Activated CD4-positive, alpha-beta T cell treated with anti-CD3 and anti-CD28 coated beads, Interleukin-2, amount 50 U/mL, for 4 hours (primary cell): ENCODE measurements around the gene VLDLR.

Source experiments
- DNase-seq, 2 experiments: peaks; one replicate each; pipeline ENCODE4 v3.0.0-alpha.2; 2020

Gene VLDLR

DNA sequence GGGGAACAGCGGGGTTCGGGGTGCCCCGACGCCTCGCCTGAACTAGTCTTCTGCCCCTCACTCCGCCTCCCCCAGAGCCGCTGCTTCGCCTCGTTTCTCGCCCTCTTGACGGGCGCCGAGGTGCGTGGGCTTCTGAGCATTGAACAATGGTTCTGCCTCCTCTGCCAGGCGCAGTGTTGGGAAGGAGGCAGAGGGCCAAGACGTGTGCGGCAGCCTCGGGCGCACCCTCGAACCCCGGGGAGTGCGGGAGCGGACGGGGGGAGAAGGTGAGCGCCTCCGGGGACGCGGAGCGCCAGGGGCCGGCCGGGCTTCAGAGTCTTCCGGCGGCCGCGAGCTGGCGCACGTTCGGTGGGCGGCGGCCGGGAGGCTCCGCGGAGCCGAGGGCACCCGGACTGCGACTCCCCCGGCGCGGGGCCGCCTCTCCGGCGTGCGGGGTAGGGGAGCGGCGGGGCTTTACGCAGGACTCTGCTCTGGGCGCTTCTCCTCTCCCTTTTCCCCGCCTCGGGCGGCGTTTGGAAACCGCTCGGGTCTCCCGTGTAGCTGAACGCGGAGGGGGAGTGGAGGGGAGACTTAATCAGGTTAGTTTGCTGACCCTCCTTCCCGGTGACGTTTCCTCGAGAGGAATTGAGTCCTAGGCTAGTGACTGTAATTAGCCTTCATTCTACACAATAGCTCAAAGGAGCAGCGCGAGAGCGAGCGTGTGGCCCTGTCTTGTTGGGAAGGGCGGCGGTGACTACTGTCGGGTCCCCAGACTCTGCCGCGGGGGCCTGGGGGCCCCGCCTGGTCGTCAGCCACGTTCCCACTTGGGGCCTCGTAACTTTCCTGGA, 1.1 kb downstream of the VLDLR start:
- peak in 1 of 2 experiments; percentile 4 for DNase-seq

DNA sequence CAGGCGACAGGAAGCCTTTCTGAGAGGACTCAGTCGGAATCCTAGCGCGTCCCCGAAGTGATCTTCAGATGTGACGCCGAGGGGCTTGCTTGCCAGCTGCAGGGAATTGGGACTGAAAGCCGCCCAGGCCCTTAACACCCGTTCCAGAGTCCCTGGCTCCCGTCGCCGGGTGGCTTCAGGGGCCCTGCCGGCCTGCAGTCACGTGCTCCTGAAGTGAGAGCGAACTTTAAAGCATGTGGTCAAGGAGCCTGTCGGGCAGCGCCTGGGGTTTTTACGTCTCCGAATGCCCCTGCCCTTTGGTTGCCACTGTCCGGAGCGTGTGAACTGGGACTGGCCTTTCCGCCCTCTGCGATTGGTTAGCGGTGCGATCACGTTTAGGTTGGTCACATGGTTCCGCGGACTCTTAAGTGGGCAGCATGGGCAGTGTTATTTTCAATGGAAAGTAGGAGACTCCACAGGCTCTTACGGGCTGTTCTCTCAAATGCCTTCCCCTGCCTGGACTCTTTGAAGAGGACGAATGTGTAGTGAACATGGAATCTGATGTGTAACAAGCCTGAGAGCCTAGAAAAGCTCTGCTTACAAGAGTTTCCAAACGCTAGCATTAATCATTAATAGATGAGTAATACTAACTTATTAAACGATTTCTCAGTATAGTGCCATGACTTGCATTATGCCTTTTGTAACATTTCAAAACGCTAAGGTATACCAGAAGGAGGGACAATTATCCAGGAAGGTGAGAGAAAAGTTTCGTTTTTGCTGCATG, 1.9 kb downstream of the VLDLR start:
- DNase-seq, result no peak

DNA sequence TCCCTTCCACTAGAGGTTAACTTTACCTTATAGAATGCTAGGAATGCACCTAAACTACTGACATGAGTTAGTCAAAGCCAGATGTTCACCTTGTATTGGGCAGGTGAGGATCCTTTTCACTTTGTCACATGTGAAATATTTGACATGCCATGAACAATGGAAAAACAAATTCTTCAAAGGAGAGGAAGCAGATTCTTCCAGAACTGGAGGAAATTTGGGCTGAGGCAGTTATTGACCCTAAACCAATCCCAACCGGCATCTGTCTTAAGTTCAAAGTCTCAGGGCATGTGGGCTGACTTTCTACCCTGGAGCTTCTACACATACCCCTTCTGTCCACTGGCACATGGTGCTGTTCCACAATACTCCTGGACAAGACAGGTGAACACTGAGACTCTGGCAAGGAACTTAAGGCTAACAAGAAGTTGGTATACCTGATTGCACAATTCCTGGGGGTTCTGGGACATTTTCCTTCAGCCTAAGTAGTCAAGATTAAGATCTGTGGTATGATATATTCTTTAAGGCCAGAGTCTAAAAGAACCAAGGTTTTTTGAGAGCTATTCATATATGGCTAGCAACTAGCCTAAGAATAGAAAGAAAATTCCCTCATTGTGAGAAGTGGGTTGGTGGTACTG, 2.6 kb downstream of the VLDLR start:
- DNase-seq, result no peak

DNA sequence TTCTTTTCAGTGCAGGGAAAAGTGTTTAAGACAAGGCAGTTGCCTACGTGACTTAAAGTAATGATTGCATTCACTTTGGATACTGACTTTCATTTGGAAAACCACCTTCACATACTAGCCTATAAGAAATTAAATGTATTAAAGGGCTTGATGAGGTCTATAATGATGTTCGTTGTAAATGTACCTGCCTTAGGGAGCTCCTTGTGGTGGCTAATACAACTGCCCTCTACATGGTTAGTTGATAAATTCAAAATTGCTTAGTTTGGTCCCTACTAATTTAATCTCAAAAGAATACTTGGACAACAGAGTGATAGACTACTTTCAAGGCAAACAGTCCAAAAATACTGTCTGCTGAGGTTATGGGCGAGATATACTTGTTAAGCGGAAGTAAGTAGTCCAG, 3.8 kb downstream of the VLDLR start:
- DNase-seq, result no peak

DNA sequence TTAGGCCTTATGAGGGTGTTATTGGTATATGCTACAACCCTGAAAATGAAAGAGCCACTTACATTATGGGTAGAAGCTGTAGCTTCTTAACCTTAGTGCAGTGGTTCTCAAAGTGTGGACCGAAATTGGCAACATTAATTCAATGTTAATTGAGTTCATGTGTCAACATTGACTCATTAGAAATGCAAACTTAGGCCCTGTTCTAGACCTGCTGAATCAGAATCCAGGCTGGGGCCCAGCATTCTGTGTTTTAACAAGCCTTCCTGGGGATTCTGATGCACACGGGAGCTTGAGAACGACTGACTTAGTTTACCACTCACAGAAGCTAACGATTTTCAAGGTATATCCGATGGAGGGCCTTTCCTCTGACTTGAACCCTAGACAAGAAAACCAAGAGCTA, 7.3 kb downstream of the VLDLR start:
- DNase-seq, result no peak

DNA sequence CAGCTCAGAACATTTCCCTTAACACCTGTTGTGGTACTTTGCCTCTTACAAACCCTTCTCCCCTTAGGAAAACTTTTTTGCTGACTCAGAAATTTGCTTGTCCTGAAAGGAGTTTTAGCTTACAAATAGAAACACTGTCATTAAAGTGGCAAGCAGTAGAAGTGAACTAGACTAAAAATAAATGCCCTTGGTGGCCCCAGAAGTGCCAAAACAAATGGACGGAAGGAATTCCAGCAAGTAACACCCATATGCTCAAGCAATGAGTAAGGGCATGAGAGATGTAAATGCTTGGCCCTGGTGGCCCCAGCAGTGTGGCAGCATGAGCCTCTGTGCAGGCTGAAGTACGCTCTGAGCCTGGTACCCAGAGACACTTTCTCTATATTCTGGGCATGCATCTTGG, 8.6 kb downstream of the VLDLR start:
- no peak for DNase-seq

DNA sequence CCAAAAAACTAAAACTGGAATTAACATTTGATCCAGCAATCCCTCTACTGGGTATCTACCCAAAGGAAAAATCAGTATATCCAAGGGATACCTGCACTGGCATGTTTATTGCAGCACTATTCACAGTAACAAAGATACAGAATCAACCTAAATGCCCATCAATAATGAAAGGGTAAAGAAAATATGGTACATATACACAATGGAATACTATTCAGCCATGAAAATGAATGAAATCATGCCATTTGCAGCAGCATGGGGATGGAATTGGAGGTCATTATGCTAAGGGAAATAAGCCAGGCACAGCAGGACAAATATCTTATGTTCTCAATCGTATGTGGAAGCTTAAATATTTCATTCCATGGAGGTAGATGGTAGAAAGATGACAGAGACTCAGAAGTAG, 9.7 kb downstream of the VLDLR start:
- no peak for DNase-seq

DNA sequence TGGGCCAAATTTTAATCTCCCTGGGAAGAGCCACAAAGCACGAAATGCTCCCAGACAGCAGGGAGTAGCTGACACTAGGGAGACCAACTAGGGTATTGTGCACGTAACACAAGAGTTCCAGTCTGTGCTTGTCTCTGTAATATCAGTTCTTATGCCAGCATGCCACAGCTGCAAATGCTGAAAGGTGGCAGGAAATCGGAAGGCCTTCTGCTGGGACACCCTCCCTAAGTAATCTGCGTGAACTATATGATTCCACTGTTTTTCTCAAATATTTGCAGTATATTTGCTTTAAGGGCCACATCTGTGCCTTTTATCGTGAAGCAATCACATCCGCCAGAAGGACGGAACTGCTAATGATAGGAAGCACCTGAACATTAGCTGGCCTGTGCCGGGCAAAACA, 12.6 kb downstream of the VLDLR start:
- no peak for DNase-seq

DNA sequence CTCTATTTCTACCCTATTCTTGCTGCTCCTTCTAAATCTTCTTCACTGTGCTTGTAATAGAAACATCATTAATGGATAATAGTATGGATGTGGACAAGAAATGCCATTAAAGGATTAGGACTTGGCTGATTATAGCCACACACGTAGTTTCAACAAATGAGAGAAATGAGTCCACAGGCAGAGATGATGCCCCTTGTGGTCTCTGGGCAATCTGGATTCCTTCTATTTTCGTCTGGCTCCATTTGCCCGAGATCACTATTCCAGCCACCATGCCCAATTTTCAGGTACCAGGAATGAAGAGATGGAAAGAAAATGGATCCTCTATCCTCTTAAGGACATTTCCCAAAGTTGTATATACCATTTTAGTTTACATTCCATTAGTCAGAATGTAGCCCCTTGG, 13.2 kb downstream of the VLDLR start:
- no peak for DNase-seq

DNA sequence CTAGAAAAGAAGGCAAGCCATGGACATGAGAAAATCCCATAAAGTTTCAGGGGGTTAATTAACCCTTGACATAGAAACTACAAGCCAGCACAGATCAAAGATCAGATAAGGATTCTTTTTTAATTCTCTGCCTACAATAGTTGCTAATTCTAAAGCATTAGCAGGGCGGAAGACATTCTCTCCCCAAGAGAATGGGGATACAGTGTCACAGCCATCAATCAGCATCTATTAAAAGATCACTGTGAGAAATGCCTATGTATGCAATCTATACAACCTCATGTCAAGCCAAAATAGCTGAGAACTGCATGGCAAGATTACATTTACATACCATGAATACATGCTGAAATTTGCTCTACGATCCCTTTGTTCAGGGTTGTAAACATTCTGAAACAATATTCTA, 14.3 kb downstream of the VLDLR start:
- DNase-seq, result no peak

DNA sequence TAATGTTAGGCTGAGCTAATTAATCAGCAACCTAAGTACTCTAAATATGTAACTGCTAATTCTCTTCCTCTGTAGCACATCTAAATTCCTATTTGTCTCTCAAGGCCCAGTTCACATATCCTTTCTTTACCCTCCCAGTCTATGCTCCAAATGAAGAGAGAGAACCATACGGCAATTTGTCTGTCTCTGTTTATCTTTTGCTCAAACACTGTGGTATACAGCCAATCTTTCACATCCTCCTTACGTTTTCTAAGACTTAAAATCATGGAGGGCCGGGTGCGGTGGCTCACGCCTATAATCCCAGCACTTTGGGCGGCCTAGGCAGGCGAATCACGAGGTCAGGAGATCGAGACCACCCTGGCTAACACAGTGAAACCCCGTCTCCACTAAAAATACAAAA, 15.8 kb downstream of the VLDLR start:
- DNase-seq, result no peak

DNA sequence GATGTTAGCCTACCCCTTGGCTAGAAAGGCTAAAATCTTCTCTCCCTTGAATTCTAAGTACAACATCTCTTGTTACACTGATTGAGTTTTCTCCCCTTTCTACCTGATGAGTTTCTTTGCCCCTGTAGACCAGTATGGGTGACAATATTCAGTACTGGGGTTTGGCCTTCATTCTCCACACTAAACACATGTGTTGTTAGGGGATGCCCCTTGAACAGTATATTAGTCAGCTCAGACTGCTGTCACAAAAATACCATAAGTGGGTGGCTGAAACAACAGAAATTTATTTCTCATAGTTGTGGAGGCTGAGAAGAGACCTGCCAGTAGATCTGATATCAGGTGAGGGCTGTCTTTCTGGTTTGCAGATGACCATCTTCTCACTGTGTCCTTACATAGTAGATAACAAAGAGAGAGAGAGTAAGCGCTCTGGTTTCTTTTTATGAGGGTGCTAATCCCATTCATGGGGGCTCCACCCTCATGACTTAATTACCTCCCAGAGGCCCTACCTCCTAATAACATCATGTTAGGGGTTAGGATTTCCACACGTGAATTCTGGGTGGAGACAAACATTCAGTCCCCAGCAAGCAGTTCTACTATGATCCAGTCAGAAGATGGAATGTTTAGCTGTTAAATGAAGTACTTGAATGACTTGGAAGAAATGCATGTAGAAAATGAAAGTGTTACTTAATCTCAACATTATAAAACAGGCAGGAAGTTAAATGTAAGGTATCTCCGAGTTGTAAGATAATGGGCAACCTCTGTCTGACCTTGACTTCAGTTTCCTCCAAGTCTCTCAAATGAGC, 17.5 kb downstream of the VLDLR start:
- no peak for DNase-seq

DNA sequence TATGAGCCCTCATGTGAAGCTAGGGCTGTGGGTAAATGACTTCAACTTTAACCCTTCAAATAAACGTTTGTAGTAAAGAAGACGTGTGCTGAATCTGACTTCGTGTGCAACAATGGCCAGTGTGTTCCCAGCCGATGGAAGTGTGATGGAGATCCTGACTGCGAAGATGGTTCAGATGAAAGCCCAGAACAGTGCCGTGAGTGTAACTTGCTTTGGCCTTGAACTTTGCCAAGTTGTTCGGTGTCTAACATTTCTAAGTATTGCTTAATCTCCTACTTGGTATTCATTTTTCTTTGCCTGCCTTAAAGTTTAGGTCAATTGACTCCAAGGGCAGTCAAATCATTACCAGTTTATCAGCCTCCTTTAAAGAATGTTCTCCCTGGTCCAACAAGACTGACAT, 18.2 kb downstream of the VLDLR start:
- DNase-seq, result no peak

DNA sequence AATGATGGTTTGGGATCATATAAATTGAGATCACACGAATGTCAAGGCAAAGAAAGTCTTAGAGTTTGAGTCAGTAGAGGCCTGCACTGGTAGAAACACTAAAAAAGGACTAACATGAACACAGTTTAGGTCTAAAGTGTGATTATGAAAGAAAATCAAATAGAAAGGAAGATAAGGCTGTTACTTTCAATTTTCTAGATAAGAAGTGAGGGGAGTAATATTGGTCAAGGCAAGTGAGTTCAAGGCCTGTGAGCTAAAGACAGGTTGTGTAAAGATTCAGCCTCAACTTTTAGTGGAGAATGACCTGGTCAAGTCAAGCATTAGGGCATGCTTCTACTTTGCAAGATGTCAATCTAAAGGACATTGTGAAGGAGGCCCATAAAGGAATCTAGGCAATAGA, 19.0 kb downstream of the VLDLR start:
- DNase-seq, result no peak

DNA sequence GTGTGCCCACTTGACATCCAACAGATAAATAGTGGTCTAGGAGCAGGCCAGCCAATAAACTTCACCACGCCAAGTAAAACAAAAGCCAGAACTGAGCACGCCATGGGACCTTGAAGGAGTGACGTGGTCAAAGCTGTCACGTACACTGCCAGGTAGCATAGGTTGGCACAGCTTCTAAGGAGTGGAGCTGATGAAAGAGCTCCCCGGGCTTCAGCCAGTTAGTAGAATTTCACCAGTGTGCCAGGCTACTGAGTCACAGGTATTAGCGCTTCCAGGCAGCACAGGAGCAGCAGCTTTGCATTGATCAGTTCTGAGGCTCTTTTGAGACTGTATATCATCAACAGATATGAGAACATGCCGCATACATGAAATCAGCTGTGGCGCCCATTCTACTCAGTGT, 19.4 kb downstream of the VLDLR start:
- DNase-seq, result no peak

DNA sequence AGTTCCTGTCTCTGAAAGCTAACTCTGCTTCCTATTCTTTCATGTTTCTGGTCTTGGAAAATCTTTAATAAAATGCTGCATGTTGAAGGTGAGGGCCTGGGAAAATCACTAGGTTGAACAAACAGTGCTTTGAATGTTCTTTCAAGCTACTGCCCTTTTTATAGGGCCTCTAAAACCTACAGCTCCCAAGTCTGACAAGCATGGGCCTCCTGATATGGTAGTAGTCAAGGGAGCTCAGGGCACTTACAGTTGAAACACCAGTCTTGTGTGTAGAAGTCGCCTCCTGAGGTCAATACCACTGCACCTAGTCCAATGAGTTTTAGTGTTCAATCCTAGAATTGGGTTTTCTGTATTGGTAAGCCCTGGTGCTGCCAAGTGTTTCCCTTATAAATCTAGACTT, 20.5 kb downstream of the VLDLR start:
- DNase-seq, result no peak

DNA sequence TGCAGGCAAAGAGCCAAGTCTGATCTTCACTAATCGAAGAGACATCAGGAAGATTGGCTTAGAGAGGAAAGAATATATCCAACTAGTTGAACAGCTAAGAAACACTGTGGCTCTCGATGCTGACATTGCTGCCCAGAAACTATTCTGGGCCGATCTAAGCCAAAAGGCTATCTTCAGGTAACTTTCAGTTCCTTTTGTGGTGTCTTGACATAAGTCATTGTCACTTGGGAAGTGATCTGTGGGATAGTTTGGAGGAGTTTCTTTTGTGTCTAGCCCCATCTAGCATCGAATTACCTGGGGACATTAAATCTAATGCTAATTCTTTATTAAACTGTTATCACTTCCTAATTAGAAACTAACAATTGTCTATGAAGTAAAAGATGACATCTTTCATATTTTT, 24.0 kb downstream of the VLDLR start:
- DNase-seq, result no peak

DNA sequence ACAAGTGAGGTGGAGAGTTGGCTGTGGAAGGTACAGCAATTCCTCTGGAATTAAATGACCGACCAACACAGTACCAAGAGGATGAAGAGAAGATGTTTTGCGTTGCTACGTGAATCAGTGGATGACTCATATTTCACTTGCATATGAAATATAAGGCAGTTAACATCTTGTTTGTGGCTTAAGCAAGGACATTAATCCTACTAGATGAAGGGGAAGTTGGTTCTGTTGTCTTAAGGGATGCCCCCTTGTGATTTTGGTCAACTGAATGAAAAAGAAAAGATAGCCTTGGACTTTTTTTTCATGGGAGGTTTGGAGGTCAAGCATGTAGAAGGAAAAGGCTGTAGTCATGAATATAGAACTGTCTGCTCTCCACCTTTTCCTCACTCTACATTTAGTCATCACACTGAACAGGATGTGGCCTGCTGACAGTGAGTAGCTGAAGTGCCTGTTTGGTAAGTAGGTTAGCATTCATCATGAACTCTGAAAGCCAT, 33.9 kb downstream of the VLDLR start:
- no peak for DNase-seq

DNA sequence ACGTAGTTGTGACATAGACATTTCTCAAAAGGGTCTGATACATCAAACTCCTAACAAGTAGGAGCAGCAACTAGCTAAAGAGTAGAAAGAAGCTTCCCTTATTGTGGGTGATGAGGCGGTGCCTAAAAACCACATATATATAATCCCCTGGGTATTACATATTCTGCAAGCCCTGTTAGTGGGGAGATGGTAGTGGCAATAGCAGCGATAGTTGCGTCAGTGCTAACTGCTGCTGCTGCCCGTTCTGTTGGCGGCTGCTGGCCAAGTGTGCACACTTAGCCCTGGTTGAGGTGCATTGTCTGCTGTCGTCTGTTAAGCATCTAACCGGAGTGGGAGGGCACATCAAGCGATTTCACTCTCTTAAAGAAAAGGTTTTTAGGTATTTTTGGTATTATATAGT, 35.8 kb downstream of the VLDLR start:
- no peak for DNase-seq

DNA sequence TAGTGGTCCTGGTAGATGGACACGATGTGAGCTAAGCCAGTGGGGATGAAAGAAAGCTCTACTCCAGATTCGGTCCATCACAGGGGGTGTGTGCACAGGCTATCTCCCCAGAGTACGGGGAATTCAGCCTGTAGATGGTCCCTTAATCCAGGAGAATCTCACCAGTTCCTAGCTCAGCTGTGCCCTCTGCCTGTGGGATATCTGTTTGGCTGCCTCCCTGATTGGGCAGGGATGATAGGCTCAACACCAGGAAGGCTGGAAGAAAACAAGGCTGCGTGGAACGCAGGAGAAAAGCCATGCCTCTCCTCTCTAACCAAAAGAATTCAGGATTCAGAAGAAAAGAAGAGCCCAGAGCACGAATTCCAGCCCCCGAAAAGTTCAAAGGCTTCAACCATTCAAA, 40.9 kb downstream of the VLDLR start:
- no peak for DNase-seq

DNA sequence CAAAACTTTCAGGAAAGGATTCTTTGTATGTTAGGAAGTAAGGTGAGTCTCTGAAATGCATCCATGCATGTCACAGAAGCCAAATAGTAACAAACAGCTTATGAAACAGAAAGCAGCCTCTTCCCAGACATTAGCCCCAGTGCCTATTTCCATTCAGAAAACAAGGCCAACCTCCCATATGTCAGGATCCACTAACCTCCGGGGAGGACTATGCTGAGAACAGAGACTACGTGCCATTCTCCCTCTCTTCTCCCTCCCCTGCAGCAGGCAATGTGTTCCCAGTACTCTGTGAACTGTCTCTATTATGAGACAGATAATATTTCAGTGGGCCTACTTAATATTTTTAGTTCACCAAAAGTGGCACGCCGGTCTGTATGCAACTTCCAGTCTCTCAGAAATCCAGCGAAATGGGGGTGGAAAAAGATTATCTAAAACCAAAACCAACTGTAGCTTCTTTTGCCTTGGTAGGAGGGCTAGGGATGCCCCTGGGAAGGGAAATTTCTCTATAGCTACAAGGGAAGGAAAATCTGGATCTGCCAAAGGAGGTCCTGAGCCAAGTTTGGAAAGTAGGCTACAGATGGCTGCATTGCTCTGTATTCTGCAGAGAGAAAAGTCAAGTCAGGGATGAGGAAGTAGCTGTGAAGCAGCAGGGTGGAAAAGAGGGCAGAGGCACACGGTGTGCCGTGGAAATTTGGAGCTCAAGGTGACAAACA, 42.0 kb downstream of the VLDLR start:
- DNase-seq, result no peak
